Natural killer cell (primary cell): ENCODE data around the gene FANK1. TPM values are rescaled to one million over a fixed set of nuclear protein-coding genes. Genes with fewer than 3 reads are reported as not detected.
"Not testable (repeated sequence)": the region's sequence is repeated elsewhere in the genome, so short reads cannot be mapped to it uniquely, and the experiment has no call there.

Source experiments
- ATAC-seq, 3 donors: fragments of 150-1000 bp in 2 of 3; fragments of 200-7000 bp in 1 of 3; cut with Tn5 transposase; 1 replicate in 1 of 3; 2 replicates in 2 of 3; pipeline ENCODE4 v1.10.0; 2021; ENCODE audit warnings: mild to moderate bottlenecking in 2 of 3, moderate library complexity in 2 of 3
- DNase-seq, 2 donors: peaks; one replicate each; pipeline versions ENCODE4 v3.0.0 to v3.0.0-alpha.2; 2013 to 2021; ENCODE audit warnings: mixed read lengths in 1 of 2
- H3K27ac ChIP-seq: one replicate; pipeline ENCODE4 v1.5.1; 2013; ENCODE audit warnings: mild to moderate bottlenecking, low read length
- H3K27me3 ChIP-seq: one replicate; pipeline ENCODE4 v1.6.1; 2013; ENCODE audit warnings: low read length; ENCODE audit not compliant: control insufficient read depth, insufficient read depth
- H3K36me3 ChIP-seq: one replicate; pipeline ENCODE4 v1.6.1; 2013; ENCODE audit warnings: low read length; ENCODE audit not compliant: control insufficient read depth, insufficient read depth
- H3K4me1 ChIP-seq: one replicate; pipeline ENCODE4 v1.6.1; 2013; ENCODE audit warnings: low read length; ENCODE audit not compliant: control insufficient read depth, insufficient read depth
- H3K4me3 ChIP-seq: one replicate; pipeline ENCODE4 v1.5.1; 2013; ENCODE audit warnings: low read length
- H3K9me3 ChIP-seq: one replicate; pipeline ENCODE4 v1.6.1; 2013; ENCODE audit warnings: low read length; ENCODE audit not compliant: control insufficient read depth, insufficient read depth
- H3K27ac Mint-ChIP-seq, 2 donors: one replicate each; pipeline ENCODE4 v1.8.0; 2022; ENCODE audit warnings: mild to moderate bottlenecking in 2 of 2, mixed read lengths in 2 of 2, moderate library complexity in 1 of 2
- H3K27me3 Mint-ChIP-seq, 2 donors: one replicate each; pipeline ENCODE4 v1.8.0; 2022; ENCODE audit warnings: low read depth in 2 of 2, mixed read lengths in 2 of 2
- H3K36me3 Mint-ChIP-seq: one replicate; pipeline ENCODE4 v1.8.0; 2022; ENCODE audit warnings: mixed read lengths
- H3K4me1 Mint-ChIP-seq, 2 donors: one replicate each; pipeline ENCODE4 v1.8.0; 2022; ENCODE audit warnings: mixed read lengths in 2 of 2
- H3K4me3 Mint-ChIP-seq: one replicate; pipeline ENCODE4 v1.8.0; 2022; ENCODE audit warnings: mild to moderate bottlenecking, moderate library complexity, mixed read lengths
- H3K9me3 Mint-ChIP-seq, 2 donors: one replicate each; pipeline ENCODE4 v1.8.0; 2022; ENCODE audit warnings: mixed read lengths in 2 of 2
- WGBS: methylation state at CpG from one replicate; pipeline ENCODE4 v1.1.7; 2013; ENCODE audit warnings: missing lambda C conversion rate; ENCODE audit not compliant: insufficient coverage; 5-methylcytosine and 5-hydroxymethylcytosine counted together
- intact Hi-C: fragments of 100-400 bp; cut with micrococcal nuclease; formaldehyde crosslinking; loops from one replicate; pipeline ENCODE4 v1.14.2; 2022
- total RNA-seq, 4 donors: library from RNA; stranded (reverse); fragments of 120-200 nt in 1 of 4; gene quantifications; one replicate each; pipeline versions ENCODE4 v1.2.3 to v1.2.4, GENCODE V29; 2013 to 2022
- TF ChIP-seq, protein P1 (sequence below): fragments of 200-600 bp; IDR thresholded peaks from one replicate; pipeline ENCODE4 v1.8.0; 2022; ENCODE audit warnings: antibody characterized with exemption

FANK1 gene
- total RNA-seq, 3 donors from 2014 or later (not counting 1 experiment from before 2014, with no cell fraction given), result not detected

DNA sequence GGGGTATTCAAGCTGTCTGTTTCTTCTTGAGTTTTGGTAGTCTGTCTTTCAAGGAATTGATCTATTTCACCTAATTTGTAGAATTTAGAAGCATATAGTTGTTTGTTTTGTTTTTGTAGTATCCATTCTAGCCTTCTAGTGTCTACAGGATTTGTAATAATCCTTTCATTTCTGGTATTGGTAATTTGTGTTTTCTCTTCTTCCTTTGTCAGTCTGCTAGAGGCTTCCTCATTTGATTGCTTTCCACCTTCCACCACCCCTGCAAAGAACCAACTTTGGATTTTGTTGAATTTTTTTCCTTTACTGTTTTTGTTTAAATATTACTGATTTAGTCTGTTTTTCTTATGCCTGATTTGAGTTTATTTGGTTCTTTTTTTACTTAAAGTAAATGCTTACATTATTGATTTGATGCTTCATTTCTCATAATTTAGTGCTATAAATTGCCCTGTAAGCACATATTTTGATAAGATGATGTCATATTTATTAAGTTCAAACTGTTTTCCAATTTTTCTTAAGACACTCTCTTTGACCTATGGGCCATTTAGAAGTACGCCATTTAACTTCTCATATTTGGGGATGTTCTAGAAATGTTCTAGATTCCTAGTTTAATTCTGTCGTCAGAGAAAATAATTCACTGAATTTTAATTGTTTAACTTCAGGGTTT lies 25.4 kb downstream of the FANK1 start:
- H3K9me3 Mint-ChIP-seq, H3K36me3 Mint-ChIP-seq, H3K36me3 ChIP-seq, H3K4me1 Mint-ChIP-seq, DNase-seq, H3K9me3 ChIP-seq, H3K27ac Mint-ChIP-seq, ATAC-seq, H3K27me3 ChIP-seq, H3K27ac ChIP-seq, H3K4me1 ChIP-seq, H3K27me3 Mint-ChIP-seq, intact Hi-C loops, H3K4me3 Mint-ChIP-seq, H3K4me3 ChIP-seq: not testable (repeated sequence)
- WGBS, result no CpG with 5 or more reads among the region's 2 CpGs

DNA sequence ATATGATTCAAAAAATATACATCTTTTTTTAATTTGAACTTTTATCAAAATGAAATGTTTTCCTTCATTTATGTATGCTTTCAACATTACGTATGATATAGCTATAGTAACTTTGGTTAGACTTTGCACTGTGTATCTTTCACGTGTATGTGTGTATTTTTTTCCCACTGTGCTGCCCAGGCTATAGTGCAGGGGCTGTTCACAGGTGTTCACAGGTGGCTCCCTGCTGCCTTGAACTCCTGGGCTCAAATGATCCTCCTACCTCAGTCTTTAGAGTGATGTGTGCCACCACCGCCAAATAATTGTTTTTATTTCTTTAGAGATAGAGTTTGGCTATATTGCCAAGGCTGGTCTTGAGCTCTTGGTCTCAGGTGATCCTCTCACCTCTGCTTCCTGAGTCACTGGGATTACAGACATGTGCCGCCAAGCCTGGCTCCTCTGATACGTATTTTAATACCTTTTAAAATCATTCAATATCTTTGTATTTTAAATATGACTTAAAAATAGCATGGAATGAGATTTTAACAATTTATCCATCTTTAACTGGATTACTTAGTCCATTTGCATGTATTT lies 29.0 kb downstream of the FANK1 start:
- intact Hi-C loops, result no loop called here
- Histone ChIP-seq H3K27me3 (no peaks in the 10 kb centered on the region), H3K4me3 (no peak overlapping the region), H3K9me3 (no peaks in the 10 kb centered on the region), H3K27ac (no peak overlapping the region), H3K36me3 (no peaks in the 10 kb centered on the region), H3K4me1 (no peaks in the 10 kb centered on the region)
- no peak for ATAC-seq
- Mint-ChIP-seq H3K4me3 (no peak overlapping the region), H3K27ac (no peak overlapping the region), H3K36me3 (no peaks in the 10 kb centered on the region), H3K27me3 (peaks cover 2 to 5% of the 10 kb centered on the region in 2 donors), H3K4me1 (no peaks in the 10 kb centered on the region), H3K9me3 (no peaks in the 10 kb centered on the region)
- DNase-seq, result no peak
- TF ChIP-seq, protein P1, sequence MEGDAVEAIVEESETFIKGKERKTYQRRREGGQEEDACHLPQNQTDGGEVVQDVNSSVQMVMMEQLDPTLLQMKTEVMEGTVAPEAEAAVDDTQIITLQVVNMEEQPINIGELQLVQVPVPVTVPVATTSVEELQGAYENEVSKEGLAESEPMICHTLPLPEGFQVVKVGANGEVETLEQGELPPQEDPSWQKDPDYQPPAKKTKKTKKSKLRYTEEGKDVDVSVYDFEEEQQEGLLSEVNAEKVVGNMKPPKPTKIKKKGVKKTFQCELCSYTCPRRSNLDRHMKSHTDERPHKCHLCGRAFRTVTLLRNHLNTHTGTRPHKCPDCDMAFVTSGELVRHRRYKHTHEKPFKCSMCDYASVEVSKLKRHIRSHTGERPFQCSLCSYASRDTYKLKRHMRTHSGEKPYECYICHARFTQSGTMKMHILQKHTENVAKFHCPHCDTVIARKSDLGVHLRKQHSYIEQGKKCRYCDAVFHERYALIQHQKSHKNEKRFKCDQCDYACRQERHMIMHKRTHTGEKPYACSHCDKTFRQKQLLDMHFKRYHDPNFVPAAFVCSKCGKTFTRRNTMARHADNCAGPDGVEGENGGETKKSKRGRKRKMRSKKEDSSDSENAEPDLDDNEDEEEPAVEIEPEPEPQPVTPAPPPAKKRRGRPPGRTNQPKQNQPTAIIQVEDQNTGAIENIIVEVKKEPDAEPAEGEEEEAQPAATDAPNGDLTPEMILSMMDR, result no peak
- 85% methylated on average over 3 of the region's 5 CpGs for WGBS

DNA sequence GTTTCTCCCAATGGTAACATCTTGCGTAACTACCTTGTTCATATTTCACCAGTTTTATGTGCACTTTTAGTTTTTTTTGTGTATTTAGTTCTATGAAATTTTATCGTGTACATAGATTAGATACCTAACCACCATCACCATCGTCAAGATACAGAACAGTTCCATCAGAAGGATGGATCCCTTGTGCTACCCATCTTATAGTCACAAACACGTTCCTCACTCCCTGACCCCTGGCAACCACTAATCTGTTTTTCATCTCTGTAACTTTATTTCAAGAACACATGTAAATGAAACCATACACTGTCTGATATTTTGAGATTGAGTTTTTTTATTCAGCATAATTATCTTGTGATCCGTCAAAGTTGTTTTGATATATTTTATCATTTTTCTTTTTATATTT lies 29.9 kb downstream of the FANK1 start:
- Mint-ChIP-seq H3K9me3 (no peaks in the 10 kb centered on the region), H3K4me1 (no peaks in the 10 kb centered on the region), H3K27ac (no peak overlapping the region), H3K4me3 (no peak overlapping the region), H3K27me3 (peaks cover 2 to 5% of the 10 kb centered on the region in 2 donors), H3K36me3 (no peaks in the 10 kb centered on the region)
- no peak overlapping the region for H3K27ac ChIP-seq
- no peaks in the 10 kb centered on the region for H3K4me1 ChIP-seq
- no peaks in the 10 kb centered on the region for H3K36me3 ChIP-seq
- peak in 1 of 2 donors; percentile 3 for DNase-seq
- TF ChIP-seq, protein P1, result no peak
- 74% methylated on average over 4 of the region's 5 CpGs for whole genome bisulfite sequencing
- intact Hi-C loops, result no loop called here
- no peaks in the 10 kb centered on the region for H3K9me3 ChIP-seq
- no peak for ATAC-seq
- no peaks in the 10 kb centered on the region for H3K27me3 ChIP-seq
- no peak overlapping the region for H3K4me3 ChIP-seq

DNA sequence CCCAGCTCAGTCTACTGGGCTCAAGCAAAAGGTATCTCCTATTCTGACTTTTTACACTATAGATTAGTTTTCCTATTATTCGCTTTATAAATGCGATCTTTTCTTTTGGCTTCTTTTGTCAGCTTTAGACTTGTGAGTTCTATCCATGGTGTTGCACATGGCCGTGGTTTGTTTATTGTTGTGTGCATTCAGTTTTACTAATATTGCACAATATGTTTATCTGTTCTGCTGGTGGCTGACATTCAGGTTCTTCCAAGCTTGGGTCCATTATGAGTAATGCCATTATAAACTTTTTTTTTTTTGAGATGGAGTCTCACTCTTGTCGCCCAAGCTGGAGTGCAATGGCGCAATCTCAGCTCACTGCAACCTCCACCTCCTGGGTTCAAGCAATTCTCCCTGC lies 30.9 kb downstream of the FANK1 start:
- H3K4me1 ChIP-seq, H3K4me3 ChIP-seq, H3K4me3 Mint-ChIP-seq, DNase-seq, H3K36me3 Mint-ChIP-seq, H3K36me3 ChIP-seq, H3K27ac ChIP-seq, H3K27me3 Mint-ChIP-seq, ATAC-seq, H3K4me1 Mint-ChIP-seq, H3K27me3 ChIP-seq, H3K9me3 ChIP-seq, H3K9me3 Mint-ChIP-seq, intact Hi-C loops, H3K27ac Mint-ChIP-seq: not testable (repeated sequence)
- WGBS, result 90% methylated on average over 5 of the region's 5 CpGs
